Dendritic cell treated with granulocyte-macrophage colony-stimulating factor and Interleukin-4, amounts not matched to agents 40 ng/mL and 50 ng/mL, for 4 days (primary cell): ENCODE measurements around the gene RAET1E.
"Not testable (repeated sequence)": the region's sequence is repeated elsewhere in the genome, so short reads cannot be mapped to it uniquely, and the experiment has no call there.

Experiments
- H3K27ac Mint-ChIP-seq: one replicate; pipeline ENCODE4 v1.8.0; 2022; ENCODE audit warnings: mild to moderate bottlenecking, mixed read lengths
- H3K27me3 Mint-ChIP-seq: one replicate; pipeline ENCODE4 v1.8.0; 2022; ENCODE audit warnings: mild to moderate bottlenecking, mixed read lengths
- H3K36me3 Mint-ChIP-seq: one replicate; pipeline ENCODE4 v1.8.0; 2022; ENCODE audit warnings: low read depth, mixed read lengths
- H3K4me1 Mint-ChIP-seq: one replicate; pipeline ENCODE4 v1.8.0; 2022; ENCODE audit warnings: low read depth, mixed read lengths
- H3K4me3 Mint-ChIP-seq: one replicate; pipeline ENCODE4 v1.8.0; 2022; ENCODE audit warnings: mild to moderate bottlenecking, moderate library complexity, mixed read lengths
- H3K9me3 Mint-ChIP-seq: one replicate; pipeline ENCODE4 v1.8.0; 2022; ENCODE audit warnings: mixed read lengths
- intact Hi-C: fragments of 100-400 bp; cut with micrococcal nuclease; formaldehyde crosslinking; loops from one replicate; pipeline ENCODE4 v1.15.0; 2022

RAET1E gene

GRCh38 chr6:149851461-149852110 is 46.3 kb downstream of the RAET1E start:
- Mint-ChIP-seq H3K27me3 (no peaks in the 10 kb centered on the region), H3K4me1 (peaks cover 21% of the 10 kb centered on the region), H3K9me3 (no peaks in the 10 kb centered on the region), H3K36me3 (no peaks in the 10 kb centered on the region), H3K4me3 (no peak overlapping the region), H3K27ac (no peak overlapping the region)
- intact Hi-C loops: no loop called here

- H3K27me3 Mint-ChIP-seq, intact Hi-C loops, H3K4me3 Mint-ChIP-seq, H3K27ac Mint-ChIP-seq, H3K36me3 Mint-ChIP-seq, H3K9me3 Mint-ChIP-seq: not testable (repeated sequence)
- peaks cover 17% of the 10 kb centered on the region for H3K4me1 Mint-ChIP-seq
Measured at GRCh38 chr6:149848343-149848742, 49.6 kb downstream of the RAET1E start.
